Stomach (tissue), 4 donors: ENCODE data around the gene ZDHHC16.

Experiments used
- EP300 ChIP-seq: sonication (generic); formaldehyde crosslinking; IDR thresholded peaks from one replicate; pipeline ENCODE4 v1.6.1; 2017; ENCODE audit warnings: antibody characterized with exemption
- POLR2A ChIP-seq, 4 donors: fragments of 450-650 bp; IDR thresholded peaks; one replicate each; pipeline ENCODE4 v1.6.1; 2016; ENCODE audit warnings: antibody characterized with exemption in 4 of 4, control low read depth in 2 of 4, mild to moderate bottlenecking in 1 of 4, moderate library complexity in 1 of 4
- POLR2AphosphoS5 ChIP-seq, 3 donors: sonication (generic); formaldehyde crosslinking; IDR thresholded peaks; one replicate each; pipeline ENCODE4 v1.6.1; 2016; ENCODE audit warnings: antibody characterized with exemption in 3 of 3
- TF ChIP-seq, protein P1 (sequence below), 7 experiments: fragments of 450-650 bp in 4 of 7; fragments of 200-600 bp in 3 of 7; sonication (generic) in 3 of 7; IDR thresholded peaks; one replicate each; pipeline ENCODE4 v1.5.1; 2016 to 2019; ENCODE audit warnings: antibody characterized with exemption in 7 of 7, control low read depth in 2 of 7, mild to moderate bottlenecking in 1 of 7

DNA sequence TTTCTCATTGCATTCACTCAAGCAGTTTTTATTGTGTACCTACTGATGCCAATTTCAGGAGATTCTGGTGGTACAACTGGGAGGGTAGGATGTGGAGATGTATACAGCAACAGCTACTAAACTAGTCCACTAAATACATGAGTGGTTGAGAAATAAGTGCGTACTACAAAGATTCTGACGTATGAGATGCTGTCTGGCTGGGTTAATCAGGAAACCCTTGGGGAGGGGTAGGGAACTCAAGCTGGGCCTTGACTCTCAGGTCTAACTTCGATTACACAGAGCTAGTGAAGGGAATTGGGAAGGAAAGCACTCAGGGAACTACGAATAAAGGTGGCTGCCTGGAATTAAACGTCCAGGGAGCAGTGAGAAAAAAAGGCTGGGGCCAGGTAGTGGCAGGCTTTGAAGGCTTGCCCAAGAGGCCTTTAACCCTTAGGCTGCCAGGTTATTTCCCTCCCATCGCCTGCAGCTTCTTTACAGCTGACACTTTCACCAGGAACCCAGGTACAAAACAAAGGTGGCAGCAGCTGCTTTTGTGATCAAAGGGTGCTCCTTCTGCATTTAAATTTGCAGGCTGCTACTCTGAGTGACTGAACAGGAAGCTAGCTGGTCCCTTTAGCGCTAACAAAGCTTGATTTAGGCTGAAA lies 49.0 kb downstream of the ZDHHC16 start:
- TF ChIP-seq, protein P1, sequence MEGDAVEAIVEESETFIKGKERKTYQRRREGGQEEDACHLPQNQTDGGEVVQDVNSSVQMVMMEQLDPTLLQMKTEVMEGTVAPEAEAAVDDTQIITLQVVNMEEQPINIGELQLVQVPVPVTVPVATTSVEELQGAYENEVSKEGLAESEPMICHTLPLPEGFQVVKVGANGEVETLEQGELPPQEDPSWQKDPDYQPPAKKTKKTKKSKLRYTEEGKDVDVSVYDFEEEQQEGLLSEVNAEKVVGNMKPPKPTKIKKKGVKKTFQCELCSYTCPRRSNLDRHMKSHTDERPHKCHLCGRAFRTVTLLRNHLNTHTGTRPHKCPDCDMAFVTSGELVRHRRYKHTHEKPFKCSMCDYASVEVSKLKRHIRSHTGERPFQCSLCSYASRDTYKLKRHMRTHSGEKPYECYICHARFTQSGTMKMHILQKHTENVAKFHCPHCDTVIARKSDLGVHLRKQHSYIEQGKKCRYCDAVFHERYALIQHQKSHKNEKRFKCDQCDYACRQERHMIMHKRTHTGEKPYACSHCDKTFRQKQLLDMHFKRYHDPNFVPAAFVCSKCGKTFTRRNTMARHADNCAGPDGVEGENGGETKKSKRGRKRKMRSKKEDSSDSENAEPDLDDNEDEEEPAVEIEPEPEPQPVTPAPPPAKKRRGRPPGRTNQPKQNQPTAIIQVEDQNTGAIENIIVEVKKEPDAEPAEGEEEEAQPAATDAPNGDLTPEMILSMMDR (IDR thresholded peaks at IDR 0.05): no peak
- TF ChIP-seq POLR2A (IDR thresholded peaks at IDR 0.05) (no peak), POLR2AphosphoS5 (IDR thresholded peaks at IDR 0.05) (no peak), EP300 (no peak)
